GM23338 (cell line): Measurements from ENCODE around the gene CCDC188.

Experiments used
- CREB1 ChIP-seq: fragments of 250-450 bp; sonication (Bioruptor Pico); IDR thresholded peaks from 2 replicates; pipeline ENCODE4 v1.5.0; 2020; ENCODE audit warnings: low read depth, mild to moderate bottlenecking, moderate library complexity
- POLR2AphosphoS5 ChIP-seq: IDR thresholded peaks from 2 replicates; pipeline ENCODE4 v1.6.1; 2016; ENCODE audit warnings: antibody characterized with exemption, low read depth
- TF ChIP-seq, protein P1 (sequence below): IDR thresholded peaks from one replicate; pipeline ENCODE4 v1.6.1; 2018; ENCODE audit warnings: antibody characterized with exemption; ENCODE audit not compliant: unreplicated experiment

DNA sequence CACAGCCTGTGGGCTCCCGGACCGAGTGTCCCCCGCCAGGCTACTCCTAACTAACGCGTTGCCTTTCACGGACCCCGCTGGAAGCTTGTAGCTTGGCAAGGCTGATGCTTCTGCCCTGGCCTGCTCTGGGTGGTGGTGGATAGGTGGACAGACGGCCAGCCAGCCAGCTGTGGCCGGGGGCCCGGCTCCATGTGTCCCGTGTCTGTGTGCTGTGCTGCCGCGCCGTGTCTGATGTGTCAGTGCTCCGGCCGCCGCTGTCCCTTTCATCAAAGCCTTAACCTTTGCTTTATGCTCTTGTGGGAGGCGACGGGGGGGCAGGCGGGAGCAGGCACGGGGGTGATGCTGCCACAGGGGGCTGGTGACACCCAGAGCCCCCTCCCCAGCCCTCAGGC is 5.0 kb downstream of the CCDC188 start:
- TF ChIP-seq POLR2AphosphoS5 (no peak), CREB1 (CRISPR knock-in tag) (no peak)
- TF ChIP-seq, protein P1, sequence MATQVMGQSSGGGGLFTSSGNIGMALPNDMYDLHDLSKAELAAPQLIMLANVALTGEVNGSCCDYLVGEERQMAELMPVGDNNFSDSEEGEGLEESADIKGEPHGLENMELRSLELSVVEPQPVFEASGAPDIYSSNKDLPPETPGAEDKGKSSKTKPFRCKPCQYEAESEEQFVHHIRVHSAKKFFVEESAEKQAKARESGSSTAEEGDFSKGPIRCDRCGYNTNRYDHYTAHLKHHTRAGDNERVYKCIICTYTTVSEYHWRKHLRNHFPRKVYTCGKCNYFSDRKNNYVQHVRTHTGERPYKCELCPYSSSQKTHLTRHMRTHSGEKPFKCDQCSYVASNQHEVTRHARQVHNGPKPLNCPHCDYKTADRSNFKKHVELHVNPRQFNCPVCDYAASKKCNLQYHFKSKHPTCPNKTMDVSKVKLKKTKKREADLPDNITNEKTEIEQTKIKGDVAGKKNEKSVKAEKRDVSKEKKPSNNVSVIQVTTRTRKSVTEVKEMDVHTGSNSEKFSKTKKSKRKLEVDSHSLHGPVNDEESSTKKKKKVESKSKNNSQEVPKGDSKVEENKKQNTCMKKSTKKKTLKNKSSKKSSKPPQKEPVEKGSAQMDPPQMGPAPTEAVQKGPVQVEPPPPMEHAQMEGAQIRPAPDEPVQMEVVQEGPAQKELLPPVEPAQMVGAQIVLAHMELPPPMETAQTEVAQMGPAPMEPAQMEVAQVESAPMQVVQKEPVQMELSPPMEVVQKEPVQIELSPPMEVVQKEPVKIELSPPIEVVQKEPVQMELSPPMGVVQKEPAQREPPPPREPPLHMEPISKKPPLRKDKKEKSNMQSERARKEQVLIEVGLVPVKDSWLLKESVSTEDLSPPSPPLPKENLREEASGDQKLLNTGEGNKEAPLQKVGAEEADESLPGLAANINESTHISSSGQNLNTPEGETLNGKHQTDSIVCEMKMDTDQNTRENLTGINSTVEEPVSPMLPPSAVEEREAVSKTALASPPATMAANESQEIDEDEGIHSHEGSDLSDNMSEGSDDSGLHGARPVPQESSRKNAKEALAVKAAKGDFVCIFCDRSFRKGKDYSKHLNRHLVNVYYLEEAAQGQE = no peak
